PC-3 (cell line): ENCODE data around the gene NTPCR. TPM values are rescaled to one million over a fixed set of nuclear protein-coding genes. Genes with fewer than 3 reads are reported as not detected.

Experiments
- ATAC-seq: fragments of 200-7000 bp; cut with Tn5 transposase; 2 replicates; pipeline ENCODE4 v1.9.1; 2020; ENCODE audit warnings: mild to moderate bottlenecking, moderate library complexity
- BruUV-seq: library from RNA; stranded (reverse); fragments of 400-500 nt; replicated peaks from 2 replicates; lab custom pipeline; 2021; lab: Mats Ljungman, UMichigan
- CTCF ChIA-PET: fragments of 300-600 bp; sonication (Branson Sonifier 250); formaldehyde crosslinking; loops from one replicate; lab custom pipeline; 2022; ENCODE audit warnings: antibody characterized with exemption; lab: Charles Lee
- POLR2A ChIA-PET: fragments of 300-600 bp; sonication (Branson Sonifier 250); formaldehyde crosslinking; loops from one replicate; lab custom pipeline; 2022; ENCODE audit warnings: antibody characterized with exemption; ENCODE audit not compliant: unreplicated experiment; lab: Charles Lee
- DNase-seq: peaks from one replicate; pipeline ENCODE4 v3.0.0-alpha.2; 2015
- H2AFZ ChIP-seq: fragments of 300-600 bp; sonication (generic); 2 replicates; pipeline ENCODE4 v1.6.0; 2016; ENCODE audit warnings: antibody characterized with exemption, low read length
- H3F3A ChIP-seq: fragments of 300-600 bp; sonication (generic); one replicate; pipeline ENCODE4 v1.6.0; 2017; ENCODE audit warnings: antibody characterized with exemption, low read length, control low read depth, mild to moderate bottlenecking; ENCODE audit not compliant: unreplicated experiment
- H3K27ac ChIP-seq: fragments of 300-600 bp; sonication (generic); 2 replicates; pipeline ENCODE4 v1.5.1; 2016; ENCODE audit warnings: mild to moderate bottlenecking, low read length
- H3K27me3 ChIP-seq: fragments of 300-600 bp; sonication (generic); 2 replicates; pipeline ENCODE4 v1.6.1; 2016; ENCODE audit warnings: low read length, mixed read lengths
- H3K36me3 ChIP-seq: fragments of 300-600 bp; sonication (generic); 2 replicates; pipeline ENCODE4 v1.6.1; 2016; ENCODE audit warnings: low read depth, mixed run types, low read length, mixed read lengths
- H3K4me1 ChIP-seq: fragments of 300-600 bp; sonication (generic); 2 replicates; pipeline ENCODE4 v1.5.1; 2016; ENCODE audit warnings: low read length; ENCODE audit not compliant: insufficient read depth
- H3K4me2 ChIP-seq: fragments of 300-600 bp; sonication (generic); 2 replicates; pipeline ENCODE4 v1.6.0; 2016; ENCODE audit warnings: low read length
- H3K4me3 ChIP-seq: fragments of 300-600 bp; sonication (generic); 2 replicates; pipeline ENCODE4 v1.5.1; 2016; ENCODE audit warnings: mild to moderate bottlenecking, low read length, mixed read lengths
- H3K79me2 ChIP-seq: fragments of 300-600 bp; sonication (generic); 2 replicates; pipeline ENCODE4 v1.6.1; 2017; ENCODE audit warnings: low read length, mixed read lengths
- H3K9ac ChIP-seq: fragments of 300-600 bp; sonication (generic); 2 replicates; pipeline ENCODE4 v1.6.0; 2016; ENCODE audit warnings: mild to moderate bottlenecking, low read length
- H3K9me2 ChIP-seq: fragments of 300-600 bp; sonication (generic); replicated peaks from 2 replicates; pipeline ENCODE4 v1.6.1; 2016; ENCODE audit warnings: mixed run types, low read length, mixed read lengths
- H3K9me3 ChIP-seq: fragments of 300-600 bp; sonication (generic); 2 replicates; pipeline ENCODE4 v1.6.1; 2016; ENCODE audit warnings: low read length, mixed read lengths
- H4K20me1 ChIP-seq: fragments of 300-600 bp; sonication (generic); 2 replicates; pipeline ENCODE4 v1.6.1; 2016; ENCODE audit warnings: low read length, mixed read lengths
- EZH2 ChIP-seq: fragments of 300-600 bp; sonication (generic); IDR thresholded peaks from one replicate; pipeline ENCODE4 v1.6.1; 2017; ENCODE audit warnings: antibody characterized with exemption, mild to moderate bottlenecking, low read length; ENCODE audit not compliant: unreplicated experiment
- EZH2phosphoT487 ChIP-seq: fragments of 300-600 bp; sonication (generic); IDR thresholded peaks from 2 replicates; pipeline ENCODE4 v1.6.1; 2018; ENCODE audit warnings: mild to moderate bottlenecking, antibody characterized with exemption, low read length, borderline replicate concordance
- intact Hi-C: fragments of 100-400 bp; cut with micrococcal nuclease; formaldehyde crosslinking; loops from 2 replicates; pipeline ENCODE4 v1.9.0; 2023
- total RNA-seq: library from RNA; depleted of rRNA; stranded (reverse); fragments of >200 nt; gene quantifications from 2 replicates; pipeline ENCODE4 v1.2.3, GENCODE V29; 2014
- TF ChIP-seq, protein P1 (sequence below): fragments of 300-600 bp; sonication (generic); conservative IDR thresholded peaks from 2 replicates; pipeline ENCODE4 v1.5.1; 2017; ENCODE audit warnings: antibody characterized with exemption, low read depth, mild to moderate bottlenecking, low read length

Gene NTPCR
- total RNA-seq, 1 experiment from 2014 or later = 43.1 TPM

DNA sequence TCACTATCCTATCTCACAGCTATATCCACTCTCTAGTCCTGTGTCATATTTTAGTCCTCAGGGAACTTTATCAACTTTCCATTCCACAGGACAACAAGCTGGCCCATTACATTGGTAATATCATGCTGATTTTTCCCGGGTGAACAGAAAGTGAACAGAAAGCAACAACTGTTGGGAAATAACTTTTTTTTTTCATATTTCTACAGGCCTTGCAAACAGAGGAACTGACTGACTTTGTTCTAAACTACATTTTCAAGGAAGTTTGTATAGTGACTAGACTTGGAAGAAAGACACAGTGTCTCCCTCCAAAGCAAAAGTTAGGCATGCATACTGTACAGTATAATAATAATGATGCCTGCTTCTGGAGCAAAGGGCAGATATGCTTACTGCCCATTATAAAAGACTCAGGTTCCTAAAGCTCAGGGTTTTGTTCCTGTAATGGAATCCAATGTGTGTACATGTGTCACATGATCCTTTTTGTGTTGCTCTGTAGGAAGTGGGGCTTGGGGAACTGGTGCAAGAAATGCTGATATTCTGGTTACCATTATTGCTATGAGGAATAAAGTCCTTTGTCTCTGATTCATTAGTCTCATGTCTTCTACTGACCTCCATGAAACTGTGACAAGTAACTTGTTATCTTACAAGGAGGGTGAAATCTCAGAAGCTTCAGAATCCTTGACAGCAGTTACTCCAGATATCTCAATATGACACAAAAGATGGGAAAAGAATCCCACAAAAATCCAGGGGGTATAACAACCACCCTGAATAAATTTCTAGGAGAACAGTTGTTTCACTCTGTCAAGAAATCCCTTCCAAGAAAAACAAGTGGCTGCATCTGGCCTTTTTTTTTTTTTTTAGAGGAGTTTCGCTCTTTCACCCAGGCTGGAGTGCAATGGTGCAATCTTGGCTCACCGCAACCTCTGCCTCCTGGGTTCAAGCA lies 17.7 kb upstream of the NTPCR start:
- Histone ChIP-seq H2AFZ (no peak overlapping the region), H3K4me2 (no peak overlapping the region), H3K9ac (no peak overlapping the region), H3K36me3 (no peaks in the 10 kb centered on the region), H3F3A (no peaks in the 10 kb centered on the region), H3K79me2 (no peaks in the 10 kb centered on the region), H3K9me2 (no peaks in the 10 kb centered on the region), H3K9me3 (no peaks in the 10 kb centered on the region), H3K27ac (no peak overlapping the region), H3K4me3 (no peak overlapping the region), H3K4me1 (no peaks in the 10 kb centered on the region), H3K27me3 (no peaks in the 10 kb centered on the region), H4K20me1 (no peaks in the 10 kb centered on the region)
- intact Hi-C loops = no loop called here
- no TSS peak for BruUV-seq
- DNase-seq (no peak), ATAC-seq (no peak)
- ChIA-PET CTCF (no interaction called here), POLR2A (no interaction called here)
- TF ChIP-seq EZH2 (no peak), EZH2phosphoT487 (no peak)
- TF ChIP-seq, protein P1, sequence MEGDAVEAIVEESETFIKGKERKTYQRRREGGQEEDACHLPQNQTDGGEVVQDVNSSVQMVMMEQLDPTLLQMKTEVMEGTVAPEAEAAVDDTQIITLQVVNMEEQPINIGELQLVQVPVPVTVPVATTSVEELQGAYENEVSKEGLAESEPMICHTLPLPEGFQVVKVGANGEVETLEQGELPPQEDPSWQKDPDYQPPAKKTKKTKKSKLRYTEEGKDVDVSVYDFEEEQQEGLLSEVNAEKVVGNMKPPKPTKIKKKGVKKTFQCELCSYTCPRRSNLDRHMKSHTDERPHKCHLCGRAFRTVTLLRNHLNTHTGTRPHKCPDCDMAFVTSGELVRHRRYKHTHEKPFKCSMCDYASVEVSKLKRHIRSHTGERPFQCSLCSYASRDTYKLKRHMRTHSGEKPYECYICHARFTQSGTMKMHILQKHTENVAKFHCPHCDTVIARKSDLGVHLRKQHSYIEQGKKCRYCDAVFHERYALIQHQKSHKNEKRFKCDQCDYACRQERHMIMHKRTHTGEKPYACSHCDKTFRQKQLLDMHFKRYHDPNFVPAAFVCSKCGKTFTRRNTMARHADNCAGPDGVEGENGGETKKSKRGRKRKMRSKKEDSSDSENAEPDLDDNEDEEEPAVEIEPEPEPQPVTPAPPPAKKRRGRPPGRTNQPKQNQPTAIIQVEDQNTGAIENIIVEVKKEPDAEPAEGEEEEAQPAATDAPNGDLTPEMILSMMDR = no peak

- no peak overlapping the region for H3K27ac ChIP-seq
- no peak overlapping the region for H2AFZ ChIP-seq
- H3F3A ChIP-seq = no peaks in the 10 kb centered on the region
- CTCF ChIA-PET = no interaction called here
- intact Hi-C loops = no loop called here
- POLR2A ChIA-PET = no interaction called here
- no peaks in the 10 kb centered on the region for H3K79me2 ChIP-seq
- H3K4me3 ChIP-seq = no peak overlapping the region
- ATAC-seq (no peak), DNase-seq (no peak)
- no peak overlapping the region for H3K9ac ChIP-seq
- no peaks in the 10 kb centered on the region for H3K27me3 ChIP-seq
- no peaks in the 10 kb centered on the region for H3K4me1 ChIP-seq
- H3K9me2 ChIP-seq = no peaks in the 10 kb centered on the region
- BruUV-seq = no TSS peak
- no peaks in the 10 kb centered on the region for H3K9me3 ChIP-seq
- TF ChIP-seq EZH2 = no peak
- TF ChIP-seq, protein P1 = no peak
- TF ChIP-seq EZH2phosphoT487 = no peak
- no peak overlapping the region for H3K4me2 ChIP-seq
- no peaks in the 10 kb centered on the region for H4K20me1 ChIP-seq
- H3K36me3 ChIP-seq = no peaks in the 10 kb centered on the region
Observed at GRCh38 chr1:232936941-232937340, 13.5 kb upstream of the NTPCR start.

DNA sequence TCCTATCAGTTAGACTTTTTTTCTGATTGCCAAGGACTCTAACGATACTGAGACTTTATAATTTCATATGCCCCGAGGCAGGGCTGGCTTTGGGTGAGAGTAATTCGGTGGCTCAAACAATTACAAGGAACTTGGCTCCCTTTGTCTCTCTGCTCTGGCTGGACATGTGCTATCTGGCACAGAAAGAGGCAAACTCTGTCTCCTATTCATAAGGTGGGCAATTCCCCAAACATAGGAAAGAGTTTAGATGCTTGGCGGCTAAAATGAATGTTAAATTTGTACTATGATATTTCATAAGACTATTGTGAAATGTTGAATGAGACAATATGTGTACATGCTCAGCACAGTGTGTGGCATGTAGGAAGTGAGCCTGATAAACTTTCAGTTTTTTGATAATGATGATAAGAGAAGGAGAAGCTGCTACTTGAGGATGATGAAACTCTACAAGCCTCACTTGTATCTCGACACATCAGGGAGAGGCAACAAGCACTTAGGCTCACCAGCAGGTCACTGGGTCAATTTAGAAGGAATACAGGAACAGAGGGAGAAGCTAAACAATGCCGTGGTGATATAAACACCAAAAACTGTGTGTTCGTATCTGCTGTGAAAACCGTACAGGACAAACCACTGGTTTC lies 12.6 kb upstream of the NTPCR start:
- no TSS peak for BruUV-seq
- H2AFZ ChIP-seq = no peak overlapping the region
- POLR2A ChIA-PET = no interaction called here
- H3K4me3 ChIP-seq = no peak overlapping the region
- intact Hi-C loops = no loop called here
- no peak overlapping the region for H3K9ac ChIP-seq
- DNase-seq (no peak), ATAC-seq (no peak)
- H3K4me2 ChIP-seq = no peak overlapping the region
- no peaks in the 10 kb centered on the region for H3K9me3 ChIP-seq
- CTCF ChIA-PET = no interaction called here
- H4K20me1 ChIP-seq = no peaks in the 10 kb centered on the region
- H3K79me2 ChIP-seq = no peaks in the 10 kb centered on the region
- no peaks in the 10 kb centered on the region for H3F3A ChIP-seq
- no peaks in the 10 kb centered on the region for H3K4me1 ChIP-seq
- no peaks in the 10 kb centered on the region for H3K36me3 ChIP-seq
- TF ChIP-seq EZH2phosphoT487 (no peak), EZH2 (no peak)
- TF ChIP-seq, protein P1 = no peak
- no peaks in the 10 kb centered on the region for H3K27me3 ChIP-seq
- no peaks in the 10 kb centered on the region for H3K9me2 ChIP-seq
- H3K27ac ChIP-seq = no peak overlapping the region
